Measurements from ENCODE around the gene PRELID3B.

- TF ChIP-seq CTCF (conservative IDR thresholded peaks at IDR 0.05) (no peak), EZH2 (IDR thresholded peaks at IDR 0.05; ENCODE audit: low read depth) (no peak)
Measured at GRCh38 chr20:58986968-58987517, 55.5 kb downstream of the PRELID3B start.

Data from PC-9 (cell line).